HCT116 (cell line): ENCODE results near the gene LURAP1L. TPM values are rescaled to one million over a fixed set of nuclear protein-coding genes. Genes with fewer than 3 reads are reported as not detected.

Experiments
- ATAC-seq: fragments of 200-7000 bp; cut with Tn5 transposase; 2 replicates; pipeline ENCODE4 v1.9.1; 2020; ENCODE audit warnings: mild to moderate bottlenecking, moderate library complexity
- BruUV-seq: library from RNA; stranded (reverse); fragments of 400-500 nt; replicated peaks from 2 replicates; lab custom pipeline; 2021; lab: Mats Ljungman, UMichigan
- CTCF ChIA-PET: fragments of 300-600 bp; sonication (Branson Sonifier 250); formaldehyde crosslinking; loops from one replicate; lab custom pipeline; 2021; ENCODE audit warnings: antibody characterized with exemption; lab: Charles Lee
- POLR2A ChIA-PET: fragments of 300-600, 350-600 bp; sonication (Branson Sonifier 250); formaldehyde crosslinking; loops from one replicate; lab custom pipeline; 2021; ENCODE audit warnings: antibody characterized with exemption; lab: Charles Lee
- RAD21 ChIA-PET, 2 experiments: fragments of 300-600 bp; sonication (Branson Sonifier 250); formaldehyde crosslinking; loops; one replicate each; lab custom pipeline; 2023; ENCODE audit warnings: low total read pairs in 2 of 2; ENCODE audit not compliant: uncharacterized antibody in 2 of 2, unreplicated experiment in 2 of 2, low non-redundant PET in 1 of 2; lab: Charles Lee
- DNase-seq: peaks from one replicate; pipeline ENCODE4 v3.0.0-alpha.2; 2010; ENCODE audit warnings: low read depth, low spot score
- H2AFZ ChIP-seq: fragments of 200-600 bp; shearing (Covaris generic), sonication (generic); 2 replicates; pipeline ENCODE4 v1.6.1; 2017; ENCODE audit warnings: low read depth, mixed run types, mixed read lengths, antibody characterized with exemption, low read length; ENCODE audit not compliant: poor library complexity, severe bottlenecking
- H3K27ac ChIP-seq: 2 replicates; pipeline ENCODE4 v1.5.1; 2012; ENCODE audit warnings: low read depth, low read length
- H3K27me3 ChIP-seq: fragments of 200-600 bp; sonication (generic); 2 replicates; pipeline ENCODE4 v1.6.1; 2016; ENCODE audit warnings: mixed run types, low read length, mixed read lengths; ENCODE audit not compliant: insufficient read depth
- H3K36me3 ChIP-seq, 2 experiments: fragments of 200-500 bp in 1 of 2; fragments of 200-600 bp in 1 of 2; sonication (Bioruptor generic) in 1 of 2; sonication (generic) in 1 of 2; 2 replicates each; pipeline versions ENCODE4 v1.5.1 to v1.6.1; 2014 to 2016; ENCODE audit warnings: low read length in 2 of 2, inconsistent platforms in 1 of 2, mixed read lengths in 1 of 2, mixed run types in 1 of 2; ENCODE audit not compliant: insufficient read depth in 2 of 2, control insufficient read depth in 1 of 2
- H3K4me1 ChIP-seq, 2 experiments: fragments of 200-600 bp in 1 of 2; sonication (generic) in 1 of 2; 2 replicates each; pipeline versions ENCODE4 v1.5.1 to v1.6.1; 2012 to 2017; ENCODE audit warnings: low read length in 2 of 2, inconsistent platforms in 1 of 2, mild to moderate bottlenecking in 1 of 2, mixed read lengths in 1 of 2, mixed run types in 1 of 2, moderate library complexity in 1 of 2; ENCODE audit not compliant: insufficient read depth in 2 of 2, control insufficient read depth in 1 of 2
- H3K4me2 ChIP-seq: fragments of 200-600 bp; sonication (generic); 2 replicates; pipeline ENCODE4 v1.6.1; 2017; ENCODE audit warnings: mixed run types, low read length, mixed read lengths
- H3K4me3 ChIP-seq, 2 experiments: fragments of 200-600 bp in 1 of 2; sonication (generic) in 1 of 2; replicated peaks in 1 of 2; 2 replicates each; pipeline ENCODE4 v1.5.1; 2011 to 2016; ENCODE audit warnings: low read length in 2 of 2, control low read depth in 1 of 2, low read depth in 1 of 2, mild to moderate bottlenecking in 1 of 2, mixed read lengths in 1 of 2, mixed run types in 1 of 2
- H3K79me2 ChIP-seq: fragments of 200-600 bp; sonication (generic); 2 replicates; pipeline ENCODE4 v1.6.1; 2017; ENCODE audit warnings: mild to moderate bottlenecking, mixed run types, low read length, moderate library complexity, mixed read lengths; ENCODE audit not compliant: insufficient read depth
- H3K9ac ChIP-seq: fragments of 200-600 bp; sonication (generic); 2 replicates; pipeline ENCODE4 v1.6.1; 2016; ENCODE audit warnings: low read length, mixed read lengths
- H3K9me2 ChIP-seq: fragments of 200-600 bp; sonication (generic), shearing (Covaris generic); 2 replicates; pipeline ENCODE4 v1.6.1; 2017; ENCODE audit warnings: mixed run types, mild to moderate bottlenecking, moderate library complexity; ENCODE audit not compliant: insufficient read depth
- H3K9me3 ChIP-seq, 2 experiments: fragments of 200-500 bp in 1 of 2; fragments of 200-600 bp in 1 of 2; sonication (Bioruptor generic) in 1 of 2; sonication (generic) in 1 of 2; 2 replicates each; pipeline ENCODE4 v1.6.1; 2014 to 2017; ENCODE audit warnings: low read length in 2 of 2, mixed read lengths in 2 of 2, inconsistent platforms in 1 of 2, low read depth in 1 of 2, mild to moderate bottlenecking in 1 of 2, mixed run types in 1 of 2, moderate library complexity in 1 of 2; ENCODE audit not compliant: control insufficient read depth in 1 of 2, insufficient read depth in 1 of 2
- H4K20me1 ChIP-seq: fragments of 200-600 bp; sonication (generic), shearing (Covaris generic); 2 replicates; pipeline ENCODE4 v1.6.1; 2017; ENCODE audit warnings: mixed run types, mild to moderate bottlenecking, moderate library complexity; ENCODE audit not compliant: insufficient read depth
- ATF3 ChIP-seq: IDR thresholded peaks from 2 replicates; pipeline ENCODE4 v1.6.1; 2012
- ELF1 ChIP-seq: IDR thresholded peaks from 2 replicates; pipeline ENCODE4 v1.6.1; 2012; ENCODE audit warnings: low read depth, borderline replicate concordance
- EZH2 ChIP-seq: fragments of 200-600 bp; sonication (generic); IDR thresholded peaks from 2 replicates; pipeline ENCODE4 v1.6.1; 2017; ENCODE audit warnings: antibody characterized with exemption, mixed run types
- POLR2A ChIP-seq: IDR thresholded peaks from 2 replicates; pipeline ENCODE4 v1.7.0; 2011; ENCODE audit warnings: borderline replicate concordance; ENCODE audit not compliant: insufficient read depth, insufficient read length; ENCODE audit errors: extremely low read depth
- POLR2AphosphoS5 ChIP-seq: IDR thresholded peaks from 2 replicates; pipeline ENCODE4 v1.6.1; 2011; ENCODE audit warnings: mild to moderate bottlenecking, low read depth, low read length, moderate library complexity
- RAD21 ChIP-seq: IDR thresholded peaks from 2 replicates; pipeline ENCODE4 v1.6.1; 2012; ENCODE audit warnings: low read depth, mild to moderate bottlenecking
- SP1 ChIP-seq: IDR thresholded peaks from 2 replicates; pipeline ENCODE4 v1.6.1; 2012; ENCODE audit warnings: low read depth
- TCF7L2 ChIP-seq: IDR thresholded peaks from 2 replicates; pipeline ENCODE4 v1.7.0; 2011; ENCODE audit warnings: borderline replicate concordance, inconsistent platforms; ENCODE audit not compliant: insufficient read depth, insufficient read length; ENCODE audit errors: extremely low read depth
- ZBTB33 ChIP-seq: IDR thresholded peaks from 2 replicates; pipeline ENCODE4 v1.6.1; 2011; ENCODE audit warnings: mild to moderate bottlenecking, low read length, moderate library complexity; ENCODE audit not compliant: insufficient replicate concordance; ENCODE audit errors: extremely low read depth
- ZNF274 ChIP-seq: fragments of 200-500 bp; sonication (Bioruptor generic); IDR thresholded peaks from 2 replicates; pipeline ENCODE4 v1.6.1; 2014; ENCODE audit warnings: mild to moderate bottlenecking, low read depth, low read length, inconsistent platforms
- intact Hi-C: fragments of 100-400 bp; cut with micrococcal nuclease; formaldehyde crosslinking; loops from 2 replicates; pipeline ENCODE4 v1.10.0; 2022
- total RNA-seq: library from RNA; stranded (reverse); gene quantifications from one replicate; pipeline ENCODE4 v1.2.1, GENCODE V29; 2021; ENCODE audit not compliant: unreplicated experiment
- TF ChIP-seq, protein P1 (sequence below): IDR thresholded peaks from 2 replicates; pipeline ENCODE4 v1.6.1; 2012; ENCODE audit warnings: low read depth

LURAP1L gene
- total RNA-seq, 1 experiment from 2014 or later = 13.3 TPM

DNA sequence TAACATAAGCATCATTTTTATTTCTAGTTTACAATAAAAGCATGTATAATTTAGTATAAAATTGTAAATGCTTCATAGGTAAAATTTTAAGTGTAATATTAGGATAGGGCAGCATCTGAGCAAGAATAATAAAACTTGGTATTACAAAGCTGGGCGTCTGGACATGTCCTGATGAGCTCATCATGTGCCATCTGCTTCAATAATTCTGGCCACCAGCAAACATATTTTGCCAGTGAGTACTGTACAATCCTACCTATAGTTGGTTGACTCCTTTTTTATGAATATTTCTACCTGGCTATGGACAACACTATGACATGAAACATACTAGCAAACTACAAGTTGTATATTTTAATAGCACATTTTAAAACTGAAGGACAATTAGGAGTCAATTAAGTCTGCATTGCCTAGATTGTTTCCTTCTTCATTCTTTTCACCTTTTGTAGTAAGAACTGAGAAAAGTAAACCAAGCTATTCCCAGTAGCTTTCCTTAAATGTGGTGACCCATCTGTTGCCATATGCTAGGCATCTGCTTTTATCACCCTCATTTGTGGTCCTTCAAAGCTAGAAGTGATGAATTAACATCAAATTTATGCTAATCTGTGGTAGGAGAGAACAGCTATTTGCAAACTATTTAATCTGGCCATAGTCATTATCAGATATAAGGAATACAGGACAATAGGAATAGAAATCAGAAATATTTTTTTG lies 23.4 kb downstream of the LURAP1L start:
- DNase-seq (no peak), ATAC-seq (no peak)
- Histone ChIP-seq H3K9me3 (no peaks in the 10 kb centered on the region), H3K36me3 (no peaks in the 10 kb centered on the region), H3K27ac (no peak overlapping the region), H3K27me3 (no peaks in the 10 kb centered on the region), H3K4me3 (no peak overlapping the region), H3K79me2 (no peaks in the 10 kb centered on the region), H2AFZ (no peak overlapping the region), H4K20me1 (no peaks in the 10 kb centered on the region), H3K4me2 (no peak overlapping the region), H3K9ac (no peak overlapping the region), H3K4me1 (no peaks in the 10 kb centered on the region), H3K9me2 (no peaks in the 10 kb centered on the region)
- POLR2A ChIA-PET = interaction anchor here (1.3 to 1.6 kb wide), 2 partner anchors 16 to 23 kb away, joined by 3 to 10 read pairs; partner anchors contain the start of gene LURAP1L
- CTCF ChIA-PET = interaction anchor here (1.0 to 1.1 kb wide), 2 partner anchors 14 to 24 kb away, joined by 3 to 5 read pairs; partner anchors contain the start of gene LURAP1L
- RAD21 ChIA-PET = no interaction called here
- no peak for TF ChIP-seq ZBTB33
- no peak for TF ChIP-seq POLR2AphosphoS5
- no peak for TF ChIP-seq EZH2
- TF ChIP-seq, protein P1, sequence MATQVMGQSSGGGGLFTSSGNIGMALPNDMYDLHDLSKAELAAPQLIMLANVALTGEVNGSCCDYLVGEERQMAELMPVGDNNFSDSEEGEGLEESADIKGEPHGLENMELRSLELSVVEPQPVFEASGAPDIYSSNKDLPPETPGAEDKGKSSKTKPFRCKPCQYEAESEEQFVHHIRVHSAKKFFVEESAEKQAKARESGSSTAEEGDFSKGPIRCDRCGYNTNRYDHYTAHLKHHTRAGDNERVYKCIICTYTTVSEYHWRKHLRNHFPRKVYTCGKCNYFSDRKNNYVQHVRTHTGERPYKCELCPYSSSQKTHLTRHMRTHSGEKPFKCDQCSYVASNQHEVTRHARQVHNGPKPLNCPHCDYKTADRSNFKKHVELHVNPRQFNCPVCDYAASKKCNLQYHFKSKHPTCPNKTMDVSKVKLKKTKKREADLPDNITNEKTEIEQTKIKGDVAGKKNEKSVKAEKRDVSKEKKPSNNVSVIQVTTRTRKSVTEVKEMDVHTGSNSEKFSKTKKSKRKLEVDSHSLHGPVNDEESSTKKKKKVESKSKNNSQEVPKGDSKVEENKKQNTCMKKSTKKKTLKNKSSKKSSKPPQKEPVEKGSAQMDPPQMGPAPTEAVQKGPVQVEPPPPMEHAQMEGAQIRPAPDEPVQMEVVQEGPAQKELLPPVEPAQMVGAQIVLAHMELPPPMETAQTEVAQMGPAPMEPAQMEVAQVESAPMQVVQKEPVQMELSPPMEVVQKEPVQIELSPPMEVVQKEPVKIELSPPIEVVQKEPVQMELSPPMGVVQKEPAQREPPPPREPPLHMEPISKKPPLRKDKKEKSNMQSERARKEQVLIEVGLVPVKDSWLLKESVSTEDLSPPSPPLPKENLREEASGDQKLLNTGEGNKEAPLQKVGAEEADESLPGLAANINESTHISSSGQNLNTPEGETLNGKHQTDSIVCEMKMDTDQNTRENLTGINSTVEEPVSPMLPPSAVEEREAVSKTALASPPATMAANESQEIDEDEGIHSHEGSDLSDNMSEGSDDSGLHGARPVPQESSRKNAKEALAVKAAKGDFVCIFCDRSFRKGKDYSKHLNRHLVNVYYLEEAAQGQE = no peak
- TF ChIP-seq RAD21 = no peak
- no peak for TF ChIP-seq ELF1
- TF ChIP-seq ATF3 = no peak
- TF ChIP-seq POLR2A = no peak
- no peak for TF ChIP-seq SP1
- TF ChIP-seq TCF7L2 = no peak
- no peak for TF ChIP-seq ZNF274
- intact Hi-C loops = no loop called here
- BruUV-seq = no TSS peak
